NCI-H146 treated with DMSO at 0.1 percent for 48 hours (cell line): Measurements from ENCODE around the gene ADAT2.

Experiments
- DNase-seq: peaks from one replicate; lab custom pipeline; 2025; ENCODE audit not compliant: unreplicated experiment; lab: John Stamatoyannopoulos, UW

The ADAT2 gene

DNA sequence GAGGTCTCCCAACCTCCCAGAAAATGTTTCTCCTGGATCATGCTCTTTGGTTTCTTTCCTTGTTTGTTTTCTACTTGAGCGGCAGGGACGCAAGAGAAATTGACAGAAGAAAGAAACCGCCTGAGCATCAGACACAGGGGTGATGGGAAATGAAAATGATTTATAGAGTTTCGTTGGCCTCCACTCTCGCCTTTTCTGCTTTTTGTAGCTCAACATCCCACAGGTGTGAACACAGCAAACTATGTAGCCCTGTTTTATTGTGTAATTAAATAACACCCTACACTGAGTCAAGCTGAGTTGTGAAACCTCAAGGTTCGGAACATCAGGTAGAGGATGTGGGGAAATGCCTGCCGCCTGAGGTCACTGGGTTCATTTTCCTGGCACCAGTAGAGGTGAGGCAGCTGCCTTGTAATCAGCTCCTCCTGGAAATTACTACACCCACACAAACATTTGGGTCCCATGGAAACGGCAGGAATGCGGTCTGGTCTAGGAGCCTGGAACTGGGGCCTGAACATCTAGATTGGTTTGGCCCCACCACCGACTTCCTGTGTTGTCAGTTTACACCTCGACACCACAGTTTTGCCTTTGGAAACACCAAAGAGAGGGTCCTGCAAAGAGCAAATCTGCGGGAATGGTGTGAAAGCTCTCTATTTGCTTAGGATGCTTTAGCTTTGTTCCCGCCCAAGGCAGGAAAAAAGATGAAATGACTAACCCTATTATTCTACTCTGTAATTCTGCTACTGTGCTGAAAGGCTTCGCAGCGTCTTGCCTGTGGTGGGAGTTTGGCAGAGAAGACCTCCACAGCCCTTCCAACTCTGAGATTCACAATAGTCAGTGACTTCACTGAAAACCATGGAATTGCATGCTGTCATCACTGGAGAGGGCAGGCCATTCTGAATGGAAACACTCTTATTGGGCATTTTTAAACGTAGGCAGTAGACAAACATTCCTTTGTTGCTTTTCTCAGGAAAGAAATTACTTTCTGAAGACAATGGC is 53.0 kb downstream of the ADAT2 start:
- DNase-seq, result no peak

DNA sequence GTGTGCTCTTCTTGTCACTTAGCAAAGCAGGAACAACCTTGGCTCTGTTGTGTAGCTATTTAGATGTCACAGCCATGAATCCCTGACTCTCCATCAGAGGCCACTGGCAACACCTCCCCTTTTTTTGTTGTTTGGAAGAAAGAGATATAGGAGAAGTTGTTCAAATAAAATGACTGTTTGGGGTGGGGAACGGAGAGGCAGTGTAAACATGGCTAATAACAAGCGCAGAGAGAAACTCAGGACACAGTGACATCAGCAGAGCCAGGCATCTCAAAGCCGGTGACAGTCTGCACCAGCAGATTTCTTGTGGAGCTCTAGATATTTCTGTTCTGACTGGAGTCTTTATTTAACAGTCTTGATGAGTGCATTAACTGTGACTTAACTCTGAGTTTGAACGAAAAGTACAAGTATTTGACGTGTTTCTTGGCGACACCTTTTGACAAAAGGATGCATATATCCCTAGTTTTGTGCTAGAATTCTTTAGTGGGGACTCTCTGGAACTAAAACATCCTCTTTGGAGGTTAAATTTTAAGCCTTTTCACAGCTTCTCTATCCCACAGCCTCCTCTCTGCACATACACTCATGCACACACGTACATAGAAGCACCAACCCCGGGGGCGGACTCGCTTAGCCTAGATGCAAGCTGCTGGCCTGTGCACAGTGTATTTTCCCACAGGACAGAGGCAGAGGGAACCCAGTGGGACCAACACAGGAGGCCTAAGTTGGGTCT is 53.8 kb downstream of the ADAT2 start:
- DNase-seq, result no peak

DNA sequence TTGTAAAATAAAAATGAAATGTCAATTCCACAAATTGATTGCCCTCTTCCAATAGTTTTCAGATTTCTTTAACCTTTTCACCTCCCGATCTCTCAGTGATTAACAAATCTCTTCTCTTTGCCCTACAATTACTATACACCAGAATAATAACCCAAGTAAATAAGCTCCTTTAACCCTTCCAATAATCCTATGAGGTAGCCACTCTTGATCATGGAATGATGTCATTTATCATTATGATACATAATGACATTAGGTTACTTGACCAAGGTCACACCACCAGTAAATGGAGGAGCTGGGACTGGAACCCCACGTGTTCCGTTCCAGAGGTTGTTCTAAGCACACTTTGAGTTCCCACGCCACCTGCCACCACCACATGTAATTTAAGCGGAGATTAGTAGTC is 54.8 kb downstream of the ADAT2 start:
- DNase-seq, result no peak

DNA sequence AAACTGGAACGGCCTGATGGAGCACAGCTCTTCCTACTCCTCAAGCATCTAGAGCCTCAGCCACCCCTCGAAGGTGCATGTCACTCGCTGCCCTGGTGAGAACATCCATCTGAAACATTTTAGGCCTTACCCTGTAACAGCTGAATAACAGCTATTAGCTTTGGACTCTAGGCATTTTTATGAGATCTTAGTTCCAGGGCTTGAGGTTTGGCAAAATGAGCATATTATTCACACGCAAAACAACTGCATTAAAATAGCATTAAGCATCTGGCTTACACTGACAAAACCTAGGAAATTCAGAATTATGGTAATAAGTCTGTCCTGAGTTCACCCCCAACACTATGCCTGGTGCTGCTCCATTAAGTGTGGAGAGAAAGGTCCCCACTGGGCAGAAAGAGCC is 56.1 kb downstream of the ADAT2 start:
- no peak for DNase-seq

- no peak for DNase-seq
Measured at GRCh38 chr6:143390278-143390677, 60.2 kb downstream of the ADAT2 start.

- no peak for DNase-seq
Measured at GRCh38 chr6:143385636-143386035, 64.9 kb downstream of the ADAT2 start.

GRCh38 chr6:143376861-143377260 is 73.6 kb downstream of the ADAT2 start:
- no peak for DNase-seq

- DNase-seq, result no peak
Measured at GRCh38 chr6:143376375-143376774, 74.1 kb downstream of the ADAT2 start.

GRCh38 chr6:143375022-143375585 is 75.4 kb downstream of the ADAT2 start:
- DNase-seq, result no peak

GRCh38 chr6:143374014-143374413 is 76.5 kb downstream of the ADAT2 start:
- DNase-seq, result no peak
